Measurements from ENCODE around the gene PPP6R3.
"Not testable (repeated sequence)": the region's sequence is repeated elsewhere in the genome, so short reads cannot be mapped to it uniquely, and the experiment has no call there.

PPP6R3 gene

GRCh38 chr11:68593441-68593840, 132.9 kb downstream of the PPP6R3 start:
- Mint-ChIP-seq H3K4me3 (no peak overlapping the region), H3K9me3 (no peaks in the 10 kb centered on the region), H3K36me3 (peaks cover 50% of the 10 kb centered on the region), H3K4me1 (no peaks in the 10 kb centered on the region), H3K27ac (no peak overlapping the region), H3K27me3 (no peaks in the 10 kb centered on the region)
- no peak for ATAC-seq (ENCODE audit: low read depth)
- DNase-seq (ENCODE audit: low spot score in 2 of 2): no peak

DNA sequence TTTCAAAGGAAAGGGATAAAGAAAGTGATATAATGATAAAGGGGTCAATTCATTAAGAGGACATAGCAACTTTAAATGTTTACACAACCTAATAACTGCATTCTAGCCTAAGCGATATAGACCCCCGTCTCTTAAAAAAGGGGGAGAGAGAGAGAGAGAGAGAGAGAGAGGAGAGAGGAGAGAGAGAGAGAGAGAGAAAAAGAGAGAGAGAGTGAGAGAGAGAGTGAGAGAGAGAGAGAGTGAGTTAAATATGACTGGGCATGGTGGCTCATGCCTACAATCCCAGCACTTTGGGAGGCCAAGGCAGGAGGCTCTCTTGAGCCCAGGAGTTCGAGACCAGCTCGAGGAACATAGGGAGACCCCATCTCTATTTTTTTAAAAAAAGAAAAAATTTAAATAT, 133.6 kb downstream of the PPP6R3 start:
- peaks cover 56% of the 10 kb centered on the region for H3K36me3 Mint-ChIP-seq
- no peak for DNase-seq (ENCODE audit: low spot score in 2 of 2)
- H3K27ac Mint-ChIP-seq: no peak overlapping the region

DNA sequence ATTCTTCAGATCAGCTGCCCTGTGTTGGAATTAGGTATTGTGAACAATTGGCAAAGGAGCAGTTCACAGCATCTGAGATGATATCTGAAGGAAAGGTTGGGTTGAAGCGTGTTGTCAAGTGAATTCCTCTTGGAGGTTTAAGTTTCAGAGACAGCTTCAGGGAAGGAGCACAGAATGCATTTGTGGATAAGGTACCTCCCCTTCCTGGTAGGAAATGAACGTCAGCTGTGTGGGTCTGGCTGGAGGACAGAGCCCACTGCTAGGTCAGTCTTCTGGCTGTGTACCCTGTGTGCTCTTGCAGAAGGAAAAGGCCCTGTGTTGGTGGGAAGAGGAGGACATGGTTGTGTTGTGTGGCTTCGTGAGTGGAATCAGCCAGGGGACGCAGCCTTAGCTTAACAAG, 135.7 kb downstream of the PPP6R3 start:
- no peaks in the 10 kb centered on the region for H3K4me1 Mint-ChIP-seq
- H3K27ac Mint-ChIP-seq: peak overlapping the region; percentile 67
- no peak for DNase-seq (ENCODE audit: low spot score in 2 of 2)
- H3K36me3 Mint-ChIP-seq: peaks cover 58% of the 10 kb centered on the region
- H3K4me3 Mint-ChIP-seq: no peak overlapping the region
- ATAC-seq (ENCODE audit: low read depth): no peak
- no peaks in the 10 kb centered on the region for H3K9me3 Mint-ChIP-seq
- H3K27me3 Mint-ChIP-seq: no peaks in the 10 kb centered on the region

More for the DNA sequence above, 133.6 kb downstream of the PPP6R3 start:
- Mint-ChIP-seq H3K4me1 (no peaks in the 10 kb centered on the region), H3K9me3 (no peaks in the 10 kb centered on the region), H3K27me3 (no peaks in the 10 kb centered on the region), H3K4me3 (no peak overlapping the region)
- no peak for ATAC-seq (ENCODE audit: low read depth)

GRCh38 chr11:68598816-68599653, 138.5 kb downstream of the PPP6R3 start:
- Mint-ChIP-seq H3K27ac (peak overlapping the region; percentile 20), H3K36me3 (peaks cover 66% of the 10 kb centered on the region), H3K4me1 (no peaks in the 10 kb centered on the region), H3K27me3 (no peaks in the 10 kb centered on the region), H3K9me3 (no peaks in the 10 kb centered on the region), H3K4me3 (no peak overlapping the region)
- DNase-seq (ENCODE audit: low spot score in 2 of 2): no peak
- no peak for ATAC-seq (ENCODE audit: low read depth)

GRCh38 chr11:68601147-68601546, 140.6 kb downstream of the PPP6R3 start:
- Mint-ChIP-seq H3K27ac (no peak overlapping the region), H3K4me1 (no peaks in the 10 kb centered on the region), H3K27me3 (no peaks in the 10 kb centered on the region), H3K4me3 (no peak overlapping the region), H3K9me3 (no peaks in the 10 kb centered on the region), H3K36me3 (peaks cover 70% of the 10 kb centered on the region)
- no peak for ATAC-seq (ENCODE audit: low read depth)
- no peak for DNase-seq (ENCODE audit: low spot score in 2 of 2)

DNA sequence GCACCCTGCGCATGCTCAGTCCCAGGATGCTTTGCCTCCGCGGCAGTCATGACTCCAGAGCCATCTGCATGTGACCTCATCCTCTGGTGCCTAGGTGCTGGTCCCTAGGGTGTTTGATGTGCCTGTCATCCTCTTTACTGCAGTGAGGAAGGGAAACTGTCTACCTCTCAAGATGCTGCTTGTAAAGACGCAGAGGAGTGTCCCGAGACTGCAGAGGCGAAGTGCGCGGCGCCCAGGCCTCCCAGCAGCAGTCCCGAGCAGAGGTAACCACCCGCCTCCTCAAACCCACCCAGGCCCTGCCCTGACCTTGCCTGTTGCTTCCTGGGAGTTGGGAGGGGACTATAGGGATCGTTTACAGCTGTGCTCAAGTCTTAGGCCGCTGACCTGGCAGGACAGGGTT, 149.2 kb downstream of the PPP6R3 start:
- Mint-ChIP-seq H3K4me1 (no peaks in the 10 kb centered on the region), H3K4me3 (no peak overlapping the region), H3K36me3 (peaks cover 52% of the 10 kb centered on the region), H3K9me3 (no peaks in the 10 kb centered on the region), H3K27ac (no peak overlapping the region), H3K27me3 (no peaks in the 10 kb centered on the region)
- DNase-seq (ENCODE audit: low spot score in 2 of 2) (no peak), ATAC-seq (ENCODE audit: low read depth) (no peak)

DNA sequence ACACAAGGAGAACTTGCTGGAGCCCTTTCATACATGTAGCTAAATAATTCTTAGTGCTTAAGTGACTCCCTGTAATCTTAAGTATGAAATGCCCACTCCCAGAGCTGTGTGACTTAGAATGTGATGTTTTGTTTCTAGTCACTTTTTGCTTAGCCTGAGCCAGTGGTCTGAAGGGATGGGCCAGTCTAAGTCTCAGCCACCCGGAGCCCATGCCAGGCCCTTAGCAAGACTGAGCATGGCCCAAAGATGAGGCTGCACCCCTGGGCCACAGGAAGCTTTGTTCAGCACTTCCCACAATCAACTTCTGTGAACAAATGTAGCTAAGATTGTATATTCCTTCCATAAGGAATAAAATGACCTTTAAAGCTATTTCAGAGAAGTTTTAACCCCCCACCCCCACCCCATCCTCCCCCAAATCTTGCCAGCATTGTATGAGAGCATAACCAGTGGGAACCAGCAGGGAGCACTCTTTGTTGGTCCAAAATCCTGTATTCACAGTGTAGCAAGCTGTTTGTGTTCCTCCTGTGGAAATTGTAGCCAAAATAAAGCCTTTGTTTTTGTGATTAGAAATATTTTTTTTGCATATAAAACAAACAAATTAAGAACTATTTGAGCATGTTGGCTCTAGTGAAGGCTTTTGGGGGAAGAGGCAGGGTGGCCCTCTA, 150.0 kb downstream of the PPP6R3 start:
- DNase-seq (ENCODE audit: low spot score in 2 of 2) (no peak), ATAC-seq (ENCODE audit: low read depth) (no peak)
- H3K27ac Mint-ChIP-seq: no peak overlapping the region
- no peaks in the 10 kb centered on the region for H3K4me1 Mint-ChIP-seq
- peaks cover 53% of the 10 kb centered on the region for H3K36me3 Mint-ChIP-seq
- no peaks in the 10 kb centered on the region for H3K9me3 Mint-ChIP-seq
- no peak overlapping the region for H3K4me3 Mint-ChIP-seq
- H3K27me3 Mint-ChIP-seq: no peaks in the 10 kb centered on the region

GRCh38 chr11:68615657-68616056, 155.1 kb downstream of the PPP6R3 start:
- no peaks in the 10 kb centered on the region for H3K27me3 Mint-ChIP-seq
- no peak for DNase-seq (ENCODE audit: low spot score in 2 of 2)
- H3K36me3 Mint-ChIP-seq: peaks cover 36% of the 10 kb centered on the region
- ATAC-seq (ENCODE audit: low read depth): no peak
- H3K4me1 Mint-ChIP-seq: no peaks in the 10 kb centered on the region
- no peak overlapping the region for H3K4me3 Mint-ChIP-seq
- H3K9me3 Mint-ChIP-seq: no peaks in the 10 kb centered on the region
- peak overlapping the region; percentile 8 for H3K27ac Mint-ChIP-seq

- Mint-ChIP-seq H3K27me3 (no peaks in the 10 kb centered on the region), H3K27ac (no peak overlapping the region), H3K9me3 (peaks cover 2% of the 10 kb centered on the region), H3K4me1 (no peaks in the 10 kb centered on the region), H3K36me3 (peaks cover 17% of the 10 kb centered on the region), H3K4me3 (no peak overlapping the region)
- no peak for DNase-seq (ENCODE audit: low spot score in 2 of 2)
- no peak for ATAC-seq (ENCODE audit: low read depth)
These were observed 157.6 kb downstream of the PPP6R3 start for GRCh38 chr11:68617925-68618809.

DNA sequence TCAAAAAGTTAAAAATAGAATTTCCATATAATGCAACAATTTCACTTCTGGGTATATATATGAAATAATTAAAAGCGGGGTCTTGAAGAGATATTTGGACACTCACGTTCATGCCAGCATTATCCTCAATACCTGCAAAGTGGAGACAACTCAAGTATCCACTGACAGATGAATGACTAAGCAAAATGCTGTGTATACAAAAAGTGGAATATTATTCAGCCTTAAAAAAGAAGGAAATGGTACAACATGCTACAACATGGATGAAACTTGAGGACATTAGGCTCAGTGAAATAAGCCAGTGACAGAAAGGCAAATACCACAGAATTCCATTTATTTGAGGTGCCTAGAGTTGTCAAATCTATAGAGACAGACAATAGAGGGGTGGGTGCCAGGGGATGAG, 161.3 kb downstream of the PPP6R3 start:
- ATAC-seq (ENCODE audit: low read depth): no peak
- H3K4me3 Mint-ChIP-seq: no peak overlapping the region
- H3K36me3 Mint-ChIP-seq: no peaks in the 10 kb centered on the region
- no peak for DNase-seq (ENCODE audit: low spot score in 2 of 2)
- H3K27ac Mint-ChIP-seq: no peak overlapping the region
- no peaks in the 10 kb centered on the region for H3K4me1 Mint-ChIP-seq
- H3K27me3 Mint-ChIP-seq: peaks cover 7% of the 10 kb centered on the region
- peaks cover 2% of the 10 kb centered on the region for H3K9me3 Mint-ChIP-seq

DNA sequence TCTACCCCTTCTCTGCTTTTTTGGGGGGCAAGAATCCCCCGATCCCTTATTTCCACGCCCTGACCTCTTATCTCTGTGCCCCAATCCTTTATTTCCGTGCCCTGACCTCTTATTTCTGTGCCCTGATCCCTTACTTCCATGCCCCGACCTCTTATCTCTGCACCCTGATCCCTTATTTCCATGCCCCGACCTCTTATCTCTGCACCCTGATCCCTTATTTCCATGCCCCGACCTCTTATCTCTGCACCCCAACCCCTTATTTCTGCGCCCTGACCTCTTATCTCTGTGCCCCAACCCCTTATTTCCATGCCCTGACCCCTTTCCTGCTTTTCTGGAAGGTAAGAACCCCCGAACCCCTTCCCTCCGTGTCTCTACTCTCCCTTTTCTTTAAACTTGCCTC, 163.2 kb downstream of the PPP6R3 start:
- not testable (repeated sequence) for ATAC-seq (ENCODE audit: low read depth); H3K4me1 Mint-ChIP-seq

DNA sequence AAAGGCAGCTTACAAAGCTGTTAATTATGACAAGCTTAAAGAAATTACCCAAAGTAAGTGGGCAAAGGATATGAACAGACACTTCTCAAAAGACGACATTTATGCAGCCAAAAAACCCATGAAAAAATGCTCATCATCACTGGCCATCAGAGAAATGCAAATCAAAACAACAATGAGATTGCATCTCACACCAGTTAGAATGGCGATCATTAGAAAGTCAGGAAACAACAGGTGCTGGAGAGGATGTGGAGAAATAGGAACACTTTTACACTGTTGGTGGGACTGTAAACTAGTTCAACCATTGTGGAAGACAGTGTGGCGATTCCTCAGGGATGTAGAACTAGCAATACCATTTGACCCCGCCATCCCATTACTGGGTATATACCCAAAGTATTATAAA, 164.5 kb downstream of the PPP6R3 start:
- H3K9me3 Mint-ChIP-seq; H3K36me3 Mint-ChIP-seq; H3K4me3 Mint-ChIP-seq; DNase-seq (ENCODE audit: low spot score in 2 of 2); H3K27me3 Mint-ChIP-seq; H3K4me1 Mint-ChIP-seq; H3K27ac Mint-ChIP-seq; ATAC-seq (ENCODE audit: low read depth): not testable (repeated sequence)

More for the DNA sequence above, 163.2 kb downstream of the PPP6R3 start:
- H3K4me3 Mint-ChIP-seq; H3K27me3 Mint-ChIP-seq; H3K9me3 Mint-ChIP-seq; H3K27ac Mint-ChIP-seq; H3K36me3 Mint-ChIP-seq; DNase-seq (ENCODE audit: low spot score in 2 of 2): not testable (repeated sequence)

GRCh38 chr11:68626236-68626635, 165.7 kb downstream of the PPP6R3 start:
- not testable (repeated sequence) for H3K9me3 Mint-ChIP-seq; H3K36me3 Mint-ChIP-seq; ATAC-seq (ENCODE audit: low read depth); H3K27me3 Mint-ChIP-seq; DNase-seq (ENCODE audit: low spot score in 2 of 2); H3K4me1 Mint-ChIP-seq; H3K4me3 Mint-ChIP-seq; H3K27ac Mint-ChIP-seq

DNA sequence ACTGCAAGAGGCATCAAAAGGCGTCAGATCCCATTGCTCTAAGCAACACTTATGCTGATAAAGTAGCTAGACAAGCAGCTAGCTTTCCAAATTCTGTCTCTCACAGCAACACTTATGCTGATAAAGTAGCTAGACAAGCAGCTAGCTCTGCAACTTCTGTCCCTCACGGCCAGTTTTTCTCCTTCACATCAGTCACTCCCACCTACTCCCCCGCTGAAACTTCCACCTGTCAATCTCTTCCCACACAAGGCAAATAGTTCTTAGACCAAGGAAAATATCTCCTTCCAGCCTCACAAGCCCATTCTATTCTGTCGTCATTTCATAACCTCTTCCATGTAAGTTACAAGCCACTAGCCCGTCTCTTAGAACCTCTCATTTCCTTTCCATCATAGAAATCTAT, 168.3 kb downstream of the PPP6R3 start:
- not testable (repeated sequence) for H3K27ac Mint-ChIP-seq; H3K4me1 Mint-ChIP-seq; H3K9me3 Mint-ChIP-seq; DNase-seq (ENCODE audit: low spot score in 2 of 2); H3K4me3 Mint-ChIP-seq; ATAC-seq (ENCODE audit: low read depth); H3K36me3 Mint-ChIP-seq; H3K27me3 Mint-ChIP-seq
